ENCODE data around the gene ARHGEF40.

Gene ARHGEF40

DNA sequence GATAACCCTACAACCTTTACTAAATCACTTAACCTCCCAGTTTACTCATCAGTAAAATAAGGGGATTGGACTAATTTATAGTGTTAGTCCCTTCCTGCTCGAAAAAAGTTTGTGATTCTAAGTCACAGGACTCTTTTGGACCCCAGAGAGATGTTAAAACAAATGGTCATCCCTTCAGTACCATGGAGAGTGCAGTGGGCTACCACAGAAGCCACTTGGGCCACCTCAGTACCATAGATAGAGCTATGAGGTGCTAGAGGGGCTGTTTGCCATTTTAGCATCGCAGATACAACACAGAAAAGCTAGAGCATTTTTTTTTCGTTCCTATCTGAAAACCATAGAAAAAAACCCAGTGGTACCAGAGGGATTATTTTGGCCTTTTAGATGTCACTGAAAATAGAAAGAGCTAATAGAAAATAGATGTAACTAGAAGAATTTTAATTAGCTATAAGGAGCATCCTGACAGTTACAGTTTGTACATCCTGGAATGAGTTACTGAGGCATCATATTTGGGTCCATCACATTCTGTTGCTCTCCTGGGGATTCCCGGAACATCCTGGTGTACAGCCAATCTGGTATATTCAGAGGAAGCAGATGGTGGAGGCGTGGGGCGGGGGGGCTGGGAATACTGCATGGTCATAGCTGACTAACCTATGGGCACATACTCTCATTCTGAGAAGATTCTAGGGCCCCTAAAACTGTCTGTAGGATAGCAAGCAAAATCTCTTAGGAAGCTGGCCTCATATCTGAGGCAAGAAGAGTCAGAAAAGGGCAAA lies 25.5 kb downstream of the ARHGEF40 start:
- TF ChIP-seq, protein P1, sequence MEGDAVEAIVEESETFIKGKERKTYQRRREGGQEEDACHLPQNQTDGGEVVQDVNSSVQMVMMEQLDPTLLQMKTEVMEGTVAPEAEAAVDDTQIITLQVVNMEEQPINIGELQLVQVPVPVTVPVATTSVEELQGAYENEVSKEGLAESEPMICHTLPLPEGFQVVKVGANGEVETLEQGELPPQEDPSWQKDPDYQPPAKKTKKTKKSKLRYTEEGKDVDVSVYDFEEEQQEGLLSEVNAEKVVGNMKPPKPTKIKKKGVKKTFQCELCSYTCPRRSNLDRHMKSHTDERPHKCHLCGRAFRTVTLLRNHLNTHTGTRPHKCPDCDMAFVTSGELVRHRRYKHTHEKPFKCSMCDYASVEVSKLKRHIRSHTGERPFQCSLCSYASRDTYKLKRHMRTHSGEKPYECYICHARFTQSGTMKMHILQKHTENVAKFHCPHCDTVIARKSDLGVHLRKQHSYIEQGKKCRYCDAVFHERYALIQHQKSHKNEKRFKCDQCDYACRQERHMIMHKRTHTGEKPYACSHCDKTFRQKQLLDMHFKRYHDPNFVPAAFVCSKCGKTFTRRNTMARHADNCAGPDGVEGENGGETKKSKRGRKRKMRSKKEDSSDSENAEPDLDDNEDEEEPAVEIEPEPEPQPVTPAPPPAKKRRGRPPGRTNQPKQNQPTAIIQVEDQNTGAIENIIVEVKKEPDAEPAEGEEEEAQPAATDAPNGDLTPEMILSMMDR (IDR thresholded peaks at IDR 0.05; ENCODE audit: low read depth, low read length, poor library complexity, severe bottlenecking), result no peak
- no peak for TF ChIP-seq EZH2phosphoT487 (IDR thresholded peaks at IDR 0.05; ENCODE audit: borderline replicate concordance, low read length)
- peaks cover 7% of the 10 kb centered on the region; the same call in 1 of the 2 replicates for H4K20me1 ChIP-seq (ENCODE audit: control insufficient read depth, insufficient read depth, low read depth, low read length)
- H3K4me1 ChIP-seq (ENCODE audit: control insufficient read depth, low read length), result peaks cover 37% of the 10 kb centered on the region
- H3K27me3 ChIP-seq (ENCODE audit: control insufficient read depth, low read length), result peaks cover 4% of the 10 kb centered on the region; the same call in 1 of the 2 replicates
- no peaks in the 10 kb centered on the region for H3K9me3 ChIP-seq (ENCODE audit: control insufficient read depth, insufficient read depth, low read length)
- no peaks in the 10 kb centered on the region for H3K79me2 ChIP-seq (ENCODE audit: control insufficient read depth, low read length)
- H3K4me2 ChIP-seq (ENCODE audit: low read length), result no peak overlapping the region
- no peak overlapping the region for H3K4me3 ChIP-seq (ENCODE audit: low read length)
- peaks cover 13% of the 10 kb centered on the region for H3F3A ChIP-seq (ENCODE audit: control insufficient read depth, insufficient read depth)
- H3K27ac ChIP-seq (ENCODE audit: low read depth, low read length), result no peak overlapping the region
- H3K9me2 ChIP-seq (replicated peaks; ENCODE audit: control insufficient read depth, low read length), result no peaks in the 10 kb centered on the region
- H3K36me3 ChIP-seq (ENCODE audit: control insufficient read depth, low read length), result peaks cover 3% of the 10 kb centered on the region; the same call in 1 of the 2 replicates

DNA sequence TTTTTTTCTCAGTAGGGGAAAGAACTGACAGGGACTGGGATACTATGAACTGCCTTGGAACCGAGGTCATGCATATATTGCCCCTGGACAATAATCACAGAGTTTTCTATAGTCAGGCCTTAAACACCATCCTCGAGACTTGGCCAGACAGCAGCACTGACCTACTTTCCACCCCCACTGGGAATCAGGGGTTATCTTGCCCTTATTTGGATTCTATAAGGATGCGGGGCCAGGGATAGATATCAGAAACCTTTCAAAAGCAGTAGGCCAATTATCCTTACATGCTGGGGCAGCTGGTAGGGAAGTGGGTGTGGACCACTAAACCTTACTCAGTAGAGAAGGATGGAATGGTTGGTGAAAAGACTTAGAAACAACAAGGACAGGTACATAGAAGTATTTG lies 26.3 kb downstream of the ARHGEF40 start:
- H3K4me1 ChIP-seq (ENCODE audit: control insufficient read depth, low read length), result peaks cover 37% of the 10 kb centered on the region
- H3K4me3 ChIP-seq (ENCODE audit: low read length), result no peak overlapping the region

DNA sequence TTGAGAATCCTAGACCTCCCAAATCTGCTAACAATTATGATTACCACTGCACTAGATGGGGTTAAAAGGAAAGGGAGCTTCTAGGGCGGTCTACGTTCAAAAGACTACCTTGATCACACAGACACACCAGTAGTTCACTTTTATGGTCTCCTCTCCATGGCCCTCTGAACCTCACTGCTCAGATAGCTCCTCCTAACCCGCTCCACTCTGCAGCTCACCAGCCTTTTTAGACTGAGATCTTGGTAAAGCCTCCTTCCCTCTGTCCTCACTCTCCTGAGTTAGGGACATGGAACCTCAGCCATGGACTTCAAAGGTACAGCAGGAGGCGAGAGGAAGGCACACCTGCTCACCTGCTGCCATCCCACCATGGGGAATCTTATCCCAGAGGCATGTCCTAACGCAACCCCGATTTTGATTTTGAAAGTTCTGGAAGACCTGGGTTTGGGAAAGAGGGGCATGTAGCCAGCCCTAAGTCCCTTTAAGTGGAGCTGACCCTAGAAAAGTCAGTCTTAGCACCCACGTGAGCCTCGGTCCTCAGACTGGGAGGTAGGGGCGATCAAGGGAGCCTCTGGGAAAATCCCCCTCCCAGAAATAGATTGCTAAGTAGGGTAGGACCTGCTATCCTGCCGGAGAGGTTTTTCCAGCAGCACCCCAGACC lies 27.0 kb downstream of the ARHGEF40 start:
- peaks cover 7% of the 10 kb centered on the region; the same call in 1 of the 2 replicates for H4K20me1 ChIP-seq (ENCODE audit: control insufficient read depth, insufficient read depth, low read depth, low read length)
- H3K4me2 ChIP-seq (ENCODE audit: low read length), result peak overlapping the region; percentile 37; the same call in 1 of the 2 replicates
- H3K27ac ChIP-seq (ENCODE audit: low read depth, low read length), result no peak overlapping the region
- H3K79me2 ChIP-seq (ENCODE audit: control insufficient read depth, low read length), result no peaks in the 10 kb centered on the region
- H3K4me1 ChIP-seq (ENCODE audit: control insufficient read depth, low read length), result peaks cover 40% of the 10 kb centered on the region
- H3K27me3 ChIP-seq (ENCODE audit: control insufficient read depth, low read length), result peaks cover 4% of the 10 kb centered on the region; the same call in 1 of the 2 replicates
- H3K9me3 ChIP-seq (ENCODE audit: control insufficient read depth, insufficient read depth, low read length), result no peaks in the 10 kb centered on the region
- peaks cover 2% of the 10 kb centered on the region; the same call in 1 of the 2 replicates for H3K36me3 ChIP-seq (ENCODE audit: control insufficient read depth, low read length)
- H3K9me2 ChIP-seq (replicated peaks; ENCODE audit: control insufficient read depth, low read length), result no peaks in the 10 kb centered on the region
- peaks cover 13% of the 10 kb centered on the region for H3F3A ChIP-seq (ENCODE audit: control insufficient read depth, insufficient read depth)
- TF ChIP-seq, protein P1 (IDR thresholded peaks at IDR 0.05; ENCODE audit: low read depth, low read length, poor library complexity, severe bottlenecking), result no peak
- TF ChIP-seq EZH2phosphoT487 (IDR thresholded peaks at IDR 0.05; ENCODE audit: borderline replicate concordance, low read length), result no peak
- H3K4me3 ChIP-seq (ENCODE audit: low read length), result peak overlapping the region; percentile 40

More for the DNA sequence above, 26.3 kb downstream of the ARHGEF40 start:
- no peak overlapping the region for H3K4me2 ChIP-seq (ENCODE audit: low read length)
- peaks cover 7% of the 10 kb centered on the region; the same call in 1 of the 2 replicates for H4K20me1 ChIP-seq (ENCODE audit: control insufficient read depth, insufficient read depth, low read depth, low read length)
- H3K36me3 ChIP-seq (ENCODE audit: control insufficient read depth, low read length), result peaks cover 3% of the 10 kb centered on the region; the same call in 1 of the 2 replicates
- H3K9me3 ChIP-seq (ENCODE audit: control insufficient read depth, insufficient read depth, low read length), result no peaks in the 10 kb centered on the region
- TF ChIP-seq, protein P1 (IDR thresholded peaks at IDR 0.05; ENCODE audit: low read depth, low read length, poor library complexity, severe bottlenecking), result no peak
- TF ChIP-seq EZH2phosphoT487 (IDR thresholded peaks at IDR 0.05; ENCODE audit: borderline replicate concordance, low read length), result no peak
- no peaks in the 10 kb centered on the region for H3K79me2 ChIP-seq (ENCODE audit: control insufficient read depth, low read length)
- peaks cover 4% of the 10 kb centered on the region; the same call in 1 of the 2 replicates for H3K27me3 ChIP-seq (ENCODE audit: control insufficient read depth, low read length)
- no peak overlapping the region for H3K27ac ChIP-seq (ENCODE audit: low read depth, low read length)
- peaks cover 13% of the 10 kb centered on the region for H3F3A ChIP-seq (ENCODE audit: control insufficient read depth, insufficient read depth)
- H3K9me2 ChIP-seq (replicated peaks; ENCODE audit: control insufficient read depth, low read length), result no peaks in the 10 kb centered on the region
